ENCODE measurements around the gene ZMYND15. TPM values are rescaled to one million over a fixed set of nuclear protein-coding genes. Genes with fewer than 3 reads are reported as not detected.

The ZMYND15 gene
- total RNA-seq, 6 donors from 2014 or later, result 3.5 to 22.8 (median 11.9) TPM

Other genes with a start within 250 kb of the ZMYND15 start
- gene SPNS2, start 241.0 kb upstream of the ZMYND15 start, total RNA-seq, result 10 to 100 TPM; 41.8 to 89.1 (median 55.2) TPM
- gene MYBBP1A, start 184.4 kb upstream of the ZMYND15 start, total RNA-seq, result 100 to 1,000 TPM in 1 of 6 donors, 10 to 100 TPM in 5; 45.2 to 151 (median 57.3) TPM
- gene GGT6, start 179.3 kb upstream of the ZMYND15 start, total RNA-seq, result 10 to 100 TPM in 3 of 6 donors, 1 to 10 TPM in 3; 3.8 to 18.7 (median 9.7) TPM
- 1 to 10 TPM in 5 of 6 donors, under 1 TPM in 1; 0.49 to 7.3 (median 3.6) TPM for gene SMTNL2, start 155.3 kb upstream of the ZMYND15 start, total RNA-seq
- gene ALOX15, start 98.2 kb upstream of the ZMYND15 start, total RNA-seq, result 10 to 100 TPM in 3 of 6 donors, 1 to 10 TPM in 3; 2.4 to 26.0 (median 10.0) TPM
- gene PELP1, start 35.7 kb upstream of the ZMYND15 start, total RNA-seq, result 10 to 100 TPM; 14.6 to 67.1 (median 34.2) TPM
- gene ARRB2, start 29.2 kb upstream of the ZMYND15 start, total RNA-seq, result 100 to 1,000 TPM in 5 of 6 donors, 10 to 100 TPM in 1; 67.3 to 336 (median 176) TPM
- gene MED11, start 8.4 kb upstream of the ZMYND15 start, total RNA-seq, result 10 to 100 TPM; 18.4 to 33.4 (median 24.2) TPM
- 100 to 1,000 TPM in 3 of 6 donors, 10 to 100 TPM in 3; 62.9 to 281 (median 122) TPM for gene CXCL16, start 95 bp downstream of the ZMYND15 start, total RNA-seq
- not detected for gene TM4SF5, start 32.1 kb downstream of the ZMYND15 start, total RNA-seq
- 10 to 100 TPM in 4 of 6 donors, 1 to 10 TPM in 1, not detected in 1; 3.1 to 28.8 (median 13.4) TPM for gene VMO1, start 46.5 kb downstream of the ZMYND15 start, total RNA-seq
- gene GLTPD2, start 49.1 kb downstream of the ZMYND15 start, total RNA-seq, result under 1 TPM in 2 of 6 donors, not detected in 4; 0.24 to 0.97 TPM
- gene PSMB6, start 56.3 kb downstream of the ZMYND15 start, total RNA-seq, result 100 to 1,000 TPM in 4 of 6 donors, 10 to 100 TPM in 2; 44.0 to 149 (median 110) TPM
- gene PLD2, start 67.3 kb downstream of the ZMYND15 start, total RNA-seq, result 10 to 100 TPM; 15.0 to 51.3 (median 37.6) TPM
- 100 to 1,000 TPM in 4 of 6 donors, 10 to 100 TPM in 2; 52.3 to 311 (median 136) TPM for gene MINK1, start 93.5 kb downstream of the ZMYND15 start, total RNA-seq
- gene C17orf107, start 159.7 kb downstream of the ZMYND15 start, total RNA-seq, result 1 to 10 TPM; 2.6 to 6.3 (median 3.4) TPM
- gene CHRNE, start 163.3 kb downstream of the ZMYND15 start, total RNA-seq, result 1 to 10 TPM in 3 of 6 donors, under 1 TPM in 1, not detected in 2; 0.61 to 1.7 (median 1.2) TPM
- gene GP1BA, start 192.4 kb downstream of the ZMYND15 start, total RNA-seq, result 1 to 10 TPM in 1 of 6 donors, under 1 TPM in 4, not detected in 1; 0.23 to 1.4 (median 0.59) TPM
- gene SLC25A11, start 200.2 kb downstream of the ZMYND15 start, total RNA-seq, result 10 to 100 TPM; 37.5 to 69.2 (median 47.9) TPM
- 100 to 1,000 TPM in 2 of 6 donors, 10 to 100 TPM in 4; 41.9 to 130 (median 72.9) TPM for gene RNF167, start 200.4 kb downstream of the ZMYND15 start, total RNA-seq
- 100 to 1,000 TPM; 403 to 814 (median 641) TPM for gene PFN1, start 208.7 kb downstream of the ZMYND15 start, total RNA-seq
- 10 to 100 TPM in 3 of 6 donors, 1 to 10 TPM in 3; 4.3 to 49.2 (median 10.6) TPM for gene ENO3, start 211.3 kb downstream of the ZMYND15 start, total RNA-seq
- 10 to 100 TPM; 48.2 to 66.4 (median 63.8) TPM for gene SPAG7, start 228.0 kb downstream of the ZMYND15 start, total RNA-seq
- gene CAMTA2, start 247.8 kb downstream of the ZMYND15 start, total RNA-seq, result 100 to 1,000 TPM in 2 of 6 donors, 10 to 100 TPM in 4; 27.1 to 162 (median 50.8) TPM